Caco-2 (cell line): ENCODE data around the gene PRKAG2. TPM values are rescaled to one million over a fixed set of nuclear protein-coding genes. Genes with fewer than 3 reads are reported as not detected.

Source experiments
- BruUV-seq: library from RNA; stranded (reverse); fragments of 400-500 nt; replicated peaks from 2 replicates; lab custom pipeline; 2021; lab: Mats Ljungman, UMichigan
- CTCF ChIA-PET: fragments of 300-600 bp; sonication (Branson Sonifier 250); formaldehyde crosslinking; loops from one replicate; lab custom pipeline; 2022; ENCODE audit warnings: antibody characterized with exemption; lab: Charles Lee
- POLR2A ChIA-PET: fragments of 300-600 bp; sonication (Branson Sonifier 250); formaldehyde crosslinking; loops from one replicate; lab custom pipeline; 2022; ENCODE audit warnings: antibody characterized with exemption; lab: Charles Lee
- DNase-seq, 2 experiments: peaks; one replicate each; pipeline versions ENCODE4 v3.0.0 to v3.0.0-alpha.2; 2020 to 2022
- H3K27me3 ChIP-seq: replicated peaks from 2 replicates; pipeline ENCODE4 v1.6.0; 2011; ENCODE audit warnings: low read length; ENCODE audit not compliant: control insufficient read depth, insufficient read depth
- H3K36me3 ChIP-seq: 2 replicates; pipeline ENCODE4 v1.5.1; 2011; ENCODE audit warnings: low read length; ENCODE audit not compliant: control insufficient read depth, insufficient read depth
- H3K4me1 ChIP-seq: fragments of 250-450 bp; sonication (Bioruptor Pico); 2 replicates; pipeline ENCODE4 v1.5.1; 2020; ENCODE audit warnings: mild to moderate bottlenecking
- H3K4me3 ChIP-seq: 2 replicates; pipeline ENCODE4 v1.5.1; 2011; ENCODE audit warnings: low read depth, mild to moderate bottlenecking, control low read depth, low read length
- H3K9me3 ChIP-seq: fragments of 250-450 bp; sonication (Bioruptor Pico); 2 replicates; pipeline ENCODE4 v1.5.1; 2020; ENCODE audit warnings: mild to moderate bottlenecking, moderate library complexity
- H3K27ac Mint-ChIP-seq: one replicate; pipeline ENCODE4 v1.8.0; 2022; ENCODE audit warnings: mixed read lengths; ENCODE audit not compliant: unreplicated experiment
- H3K27me3 Mint-ChIP-seq: one replicate; pipeline ENCODE4 v1.8.0; 2022; ENCODE audit warnings: mixed read lengths; ENCODE audit not compliant: insufficient read depth, unreplicated experiment
- H3K36me3 Mint-ChIP-seq: one replicate; pipeline ENCODE4 v1.8.0; 2022; ENCODE audit warnings: mild to moderate bottlenecking, mixed read lengths; ENCODE audit not compliant: insufficient read depth, unreplicated experiment
- H3K4me1 Mint-ChIP-seq: one replicate; pipeline ENCODE4 v1.8.0; 2022; ENCODE audit warnings: low read depth, mixed read lengths; ENCODE audit not compliant: unreplicated experiment
- H3K4me3 Mint-ChIP-seq: one replicate; pipeline ENCODE4 v1.8.0; 2022; ENCODE audit warnings: mild to moderate bottlenecking, moderate library complexity, mixed read lengths; ENCODE audit not compliant: unreplicated experiment
- H3K9me3 Mint-ChIP-seq: one replicate; pipeline ENCODE4 v1.8.0; 2022; ENCODE audit warnings: mixed read lengths; ENCODE audit not compliant: unreplicated experiment
- intact Hi-C: fragments of 100-400 bp; cut with micrococcal nuclease; formaldehyde crosslinking; loops from one replicate; pipeline ENCODE4 v1.10.0; 2022; ENCODE audit not compliant: unreplicated experiment
- total RNA-seq: library from RNA; stranded (reverse); gene quantifications from 2 replicates; pipeline ENCODE4 v1.2.3, GENCODE V29; 2022
- TF ChIP-seq, protein P1 (sequence below), 2 experiments: fragments of 200-600 bp in 1 of 2; IDR thresholded peaks; 1 replicate in 1 of 2; 2 replicates in 1 of 2; pipeline versions ENCODE4 v1.5.1 to v1.8.0; 2011 to 2022; ENCODE audit warnings: antibody characterized with exemption in 1 of 2, control low read depth in 1 of 2, inconsistent platforms in 1 of 2, low read depth in 1 of 2, low read length in 1 of 2, mild to moderate bottlenecking in 1 of 2, moderate library complexity in 1 of 2; ENCODE audit not compliant: insufficient read depth in 1 of 2, severe bottlenecking in 1 of 2, unreplicated experiment in 1 of 2

The PRKAG2 gene
- total RNA-seq, 1 experiment from 2014 or later, result 15.9 TPM

DNA sequence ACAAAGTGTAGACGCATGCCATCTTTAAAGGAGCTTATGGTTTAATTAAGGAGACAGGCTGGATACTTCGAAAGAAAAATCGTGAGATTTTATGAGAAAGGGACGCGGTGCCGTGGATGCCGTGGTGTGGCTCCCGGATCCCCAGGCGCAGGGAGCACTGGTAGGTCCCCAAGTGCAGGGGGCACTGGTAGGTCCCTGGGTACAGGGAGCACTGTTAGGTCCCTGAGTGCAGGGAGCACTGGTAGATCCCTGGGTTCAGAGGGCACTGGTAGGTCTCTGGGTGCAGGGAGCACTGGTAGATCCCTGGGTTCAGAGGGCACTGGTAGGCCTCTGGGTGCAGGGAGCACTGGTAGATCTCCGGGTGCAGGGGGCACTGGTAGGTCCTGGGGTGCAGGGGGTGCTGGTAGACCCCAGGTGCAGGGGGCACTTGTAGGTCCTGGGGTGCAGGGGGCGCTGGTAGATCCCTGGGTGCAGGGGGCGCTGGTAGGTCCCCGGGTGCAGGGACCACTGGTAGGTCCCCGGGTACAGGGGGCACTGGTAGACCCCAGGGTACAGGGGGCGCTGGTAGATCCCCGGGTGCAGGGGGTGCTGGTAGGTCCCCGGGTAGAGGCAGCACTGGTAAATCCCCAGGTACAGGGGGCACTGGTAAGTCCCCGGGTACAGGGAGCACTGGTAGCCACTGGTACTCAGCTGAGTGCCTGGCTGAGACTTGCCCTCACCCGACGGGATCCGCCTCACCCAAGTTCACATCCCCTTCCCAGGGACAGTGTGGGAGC, 14.1 kb downstream of the PRKAG2 start:
- Mint-ChIP-seq H3K27ac (no peak overlapping the region), H3K4me1 (no peaks in the 10 kb centered on the region), H3K36me3 (no peaks in the 10 kb centered on the region), H3K4me3 (no peak overlapping the region), H3K9me3 (no peaks in the 10 kb centered on the region), H3K27me3 (no peaks in the 10 kb centered on the region)
- BruUV-seq, result no TSS peak
- Histone ChIP-seq H3K4me1 (no peaks in the 10 kb centered on the region), H3K36me3 (no peaks in the 10 kb centered on the region), H3K4me3 (no peak overlapping the region), H3K9me3 (no peaks in the 10 kb centered on the region), H3K27me3 (no peaks in the 10 kb centered on the region)
- intact Hi-C loops, result loop anchor here (1.0 kb wide), 1 partner anchor 71 kb away; no protein-coding TSS in a partner anchor
- ChIA-PET POLR2A (no interaction called here), CTCF (interaction anchor here (0.6 to 1.4 kb wide), 10 partner anchors 13 to 284 kb away, joined by 3 to 14 read pairs (median 6); partner anchors contain the start of gene PRKAG2)
- no peak for DNase-seq
- TF ChIP-seq, protein P1, sequence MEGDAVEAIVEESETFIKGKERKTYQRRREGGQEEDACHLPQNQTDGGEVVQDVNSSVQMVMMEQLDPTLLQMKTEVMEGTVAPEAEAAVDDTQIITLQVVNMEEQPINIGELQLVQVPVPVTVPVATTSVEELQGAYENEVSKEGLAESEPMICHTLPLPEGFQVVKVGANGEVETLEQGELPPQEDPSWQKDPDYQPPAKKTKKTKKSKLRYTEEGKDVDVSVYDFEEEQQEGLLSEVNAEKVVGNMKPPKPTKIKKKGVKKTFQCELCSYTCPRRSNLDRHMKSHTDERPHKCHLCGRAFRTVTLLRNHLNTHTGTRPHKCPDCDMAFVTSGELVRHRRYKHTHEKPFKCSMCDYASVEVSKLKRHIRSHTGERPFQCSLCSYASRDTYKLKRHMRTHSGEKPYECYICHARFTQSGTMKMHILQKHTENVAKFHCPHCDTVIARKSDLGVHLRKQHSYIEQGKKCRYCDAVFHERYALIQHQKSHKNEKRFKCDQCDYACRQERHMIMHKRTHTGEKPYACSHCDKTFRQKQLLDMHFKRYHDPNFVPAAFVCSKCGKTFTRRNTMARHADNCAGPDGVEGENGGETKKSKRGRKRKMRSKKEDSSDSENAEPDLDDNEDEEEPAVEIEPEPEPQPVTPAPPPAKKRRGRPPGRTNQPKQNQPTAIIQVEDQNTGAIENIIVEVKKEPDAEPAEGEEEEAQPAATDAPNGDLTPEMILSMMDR (IDR thresholded peaks at IDR 0.05; ENCODE audit: insufficient read depth in 1 of 2, low read depth in 1 of 2, low read length in 1 of 2, severe bottlenecking in 1 of 2, unreplicated experiment in 1 of 2), result no peak

DNA sequence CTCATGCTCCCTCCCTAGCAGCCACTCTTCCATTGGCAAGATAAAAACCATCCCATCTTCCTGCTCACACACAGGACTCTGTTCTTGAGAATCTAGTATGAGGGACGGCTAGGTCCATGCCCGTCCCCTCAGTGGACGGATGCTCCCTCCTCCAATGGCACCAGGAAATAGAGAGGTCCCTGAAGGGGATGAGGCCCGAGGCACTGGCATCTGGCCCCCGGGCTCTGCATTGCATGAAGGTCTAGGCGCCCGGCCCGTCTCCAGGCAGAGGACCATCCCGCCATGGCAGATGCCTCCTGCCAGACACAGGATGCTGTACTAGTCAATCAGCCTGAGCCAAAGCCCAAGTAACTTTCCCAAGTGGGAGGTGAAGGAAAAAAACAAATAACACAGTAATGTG, 15.0 kb downstream of the PRKAG2 start:
- intact Hi-C loops, result no loop called here
- no peaks in the 10 kb centered on the region for H3K9me3 Mint-ChIP-seq

DNA sequence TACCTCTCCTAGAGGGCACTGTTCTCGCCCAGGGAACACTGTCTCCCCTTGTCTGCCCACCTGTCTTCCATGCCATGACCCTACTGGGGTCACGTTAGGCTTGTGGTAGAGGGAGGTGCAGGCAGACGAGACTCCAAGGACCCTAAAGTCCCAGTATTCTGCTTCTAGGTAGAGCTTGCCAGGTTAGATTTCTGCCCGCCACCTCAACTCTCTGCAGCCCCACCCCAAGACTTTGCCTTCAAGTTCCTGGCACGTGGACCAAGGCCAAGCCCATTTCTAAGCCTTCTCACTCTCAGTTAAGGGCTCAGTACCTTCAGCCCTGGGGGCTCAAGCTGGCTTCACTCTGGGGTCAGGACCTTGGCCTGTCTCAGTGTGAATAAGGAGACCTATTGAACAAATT, 16.1 kb downstream of the PRKAG2 start:
- TF ChIP-seq, protein P1 (IDR thresholded peaks at IDR 0.05; ENCODE audit: insufficient read depth in 1 of 2, low read depth in 1 of 2, low read length in 1 of 2, severe bottlenecking in 1 of 2, unreplicated experiment in 1 of 2), result no peak
- intact Hi-C loops, result no loop called here
- H3K4me3 ChIP-seq, result no peak overlapping the region
- no peaks in the 10 kb centered on the region for H3K9me3 ChIP-seq
- no peaks in the 10 kb centered on the region for H3K4me1 ChIP-seq
- Mint-ChIP-seq H3K27me3 (peaks cover 4% of the 10 kb centered on the region), H3K4me1 (peaks cover 6% of the 10 kb centered on the region), H3K36me3 (no peaks in the 10 kb centered on the region), H3K27ac (no peak overlapping the region), H3K9me3 (no peaks in the 10 kb centered on the region), H3K4me3 (no peak overlapping the region)
- POLR2A ChIA-PET, result no interaction called here
- CTCF ChIA-PET, result interaction anchor here (0.6 kb wide), 1 partner anchor 849 kb away, joined by 3 read pairs; no protein-coding TSS in a partner anchor
- no peaks in the 10 kb centered on the region for H3K36me3 ChIP-seq
- BruUV-seq, result no TSS peak
- DNase-seq, result no peak
- no peaks in the 10 kb centered on the region for H3K27me3 ChIP-seq

More for the DNA sequence above, 15.0 kb downstream of the PRKAG2 start:
- no peaks in the 10 kb centered on the region for H3K36me3 Mint-ChIP-seq
- TF ChIP-seq, protein P1 (IDR thresholded peaks at IDR 0.05; ENCODE audit: insufficient read depth in 1 of 2, low read depth in 1 of 2, low read length in 1 of 2, severe bottlenecking in 1 of 2, unreplicated experiment in 1 of 2), result no peak
- CTCF ChIA-PET, result interaction anchor here (0.6 kb wide), 2 partner anchors 90 to 289 kb away, joined by 3 read pairs; no protein-coding TSS in a partner anchor
- H3K4me3 Mint-ChIP-seq, result no peak overlapping the region
- H3K27ac Mint-ChIP-seq, result no peak overlapping the region
- Histone ChIP-seq H3K27me3 (no peaks in the 10 kb centered on the region), H3K4me1 (no peaks in the 10 kb centered on the region), H3K9me3 (no peaks in the 10 kb centered on the region), H3K4me3 (no peak overlapping the region), H3K36me3 (no peaks in the 10 kb centered on the region)
- no peaks in the 10 kb centered on the region for H3K27me3 Mint-ChIP-seq
- POLR2A ChIA-PET, result no interaction called here
- no peak for DNase-seq
- BruUV-seq, result no TSS peak
- peaks cover under 1% of the 10 kb centered on the region for H3K4me1 Mint-ChIP-seq
